SIG-M5 treated with dmso at 0.1 percent for 504 hours (cell line): ENCODE results near the gene HHAT.

Source experiments
- DNase-seq: peaks from one replicate; lab custom pipeline; 2025; ENCODE audit not compliant: unreplicated experiment; lab: John Stamatoyannopoulos, UW

The HHAT gene

GRCh38 chr1:210328746-210329503 is at the start of gene HHAT:
Gene HHAT, plus strand, starts transcription at chr1:210328902. Its CDS starts 20,074 bp downstream, at chr1:210348976.
- peak; percentile 83 for DNase-seq

GRCh38 chr1:210280221-210280620 is 48.5 kb upstream of the HHAT start:
- no peak for DNase-seq

- DNase-seq = no peak
Measured at GRCh38 chr1:210288116-210288515, 40.6 kb upstream of the HHAT start.

DNA sequence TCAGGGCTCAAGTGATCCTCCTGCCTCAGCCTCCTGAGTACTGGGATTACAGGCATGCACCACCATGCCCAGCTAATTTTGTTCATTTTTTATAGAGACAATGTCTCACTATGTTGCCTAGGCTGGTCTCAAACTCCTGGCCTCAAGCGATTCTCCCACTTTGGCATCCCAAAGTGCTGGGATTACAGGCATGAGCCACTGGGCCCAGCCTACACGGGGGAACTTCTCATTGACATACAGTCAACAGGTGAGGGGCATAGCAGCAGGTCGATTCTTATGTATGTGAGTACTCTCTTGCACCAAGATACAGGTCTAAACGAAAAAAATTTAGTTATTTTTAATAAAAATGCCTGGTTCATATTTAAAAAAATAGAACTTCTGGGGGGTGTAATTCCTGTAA is 39.5 kb upstream of the HHAT start:
- no peak for DNase-seq

- DNase-seq = no peak
Measured at GRCh38 chr1:210291081-210291764, 37.5 kb upstream of the HHAT start.

DNA sequence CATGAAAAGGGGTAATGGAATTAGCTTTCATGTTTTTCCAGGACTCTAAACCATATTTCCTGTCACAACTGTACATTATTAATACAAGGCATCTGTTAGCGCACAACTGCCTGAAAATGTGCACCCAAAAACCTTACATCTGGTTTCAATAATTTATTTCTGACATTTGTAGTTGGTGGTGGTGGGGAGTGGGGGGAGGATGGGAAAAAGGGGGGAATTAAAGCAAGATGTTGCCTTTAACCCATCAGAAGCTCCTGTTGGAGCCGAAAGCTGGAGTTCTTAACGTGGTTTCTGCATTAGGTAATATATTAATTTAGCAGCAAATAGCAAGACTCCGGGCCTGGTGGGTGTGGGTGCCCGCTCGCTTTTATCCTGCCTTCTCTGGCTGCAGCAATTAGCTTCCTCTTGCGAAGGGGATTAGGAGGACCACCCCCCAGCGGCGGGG is 36.9 kb upstream of the HHAT start:
- no peak for DNase-seq

- no peak for DNase-seq
Measured at GRCh38 chr1:210292231-210292871, 36.4 kb upstream of the HHAT start.

- DNase-seq = no peak
Measured at GRCh38 chr1:210293171-210293607, 35.5 kb upstream of the HHAT start.

DNA sequence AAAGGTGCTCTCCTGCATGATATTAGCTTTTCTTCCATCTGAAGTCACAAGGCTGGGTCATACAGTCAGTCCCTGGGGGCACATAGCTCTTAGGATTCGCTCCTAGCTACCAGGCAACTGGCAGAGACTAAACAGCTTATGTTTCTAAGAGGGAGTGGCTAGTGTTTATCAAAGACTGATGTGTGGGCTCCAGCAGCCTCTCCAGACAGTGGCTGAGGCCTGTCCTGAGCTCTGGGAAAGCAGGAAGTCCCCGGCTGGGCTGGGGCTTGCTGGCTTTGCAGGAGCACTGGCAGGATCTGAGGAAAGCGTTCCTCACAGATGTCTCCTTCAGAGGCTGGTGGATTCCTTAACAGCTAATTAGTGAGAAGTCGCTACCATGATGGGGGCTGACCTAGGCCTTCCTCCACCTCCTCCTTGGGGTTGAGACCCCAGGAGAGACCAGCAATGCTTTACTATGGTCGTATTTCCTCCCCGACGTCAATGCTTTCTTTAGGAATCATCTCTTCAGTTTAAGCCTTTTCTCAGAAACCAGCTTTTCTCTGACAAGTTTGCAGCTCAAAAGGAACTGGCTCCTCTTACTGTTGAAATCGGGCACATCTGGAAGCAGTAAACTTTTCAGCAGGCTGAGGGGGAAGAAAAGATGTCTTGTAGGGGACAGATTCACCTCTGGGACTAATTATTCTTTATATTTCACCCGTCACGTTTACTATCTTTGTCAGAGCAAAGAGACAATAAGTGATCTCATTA is 33.5 kb upstream of the HHAT start:
- no peak for DNase-seq

GRCh38 chr1:210296682-210297081 is 32.0 kb upstream of the HHAT start:
- DNase-seq = no peak

- DNase-seq = no peak
Measured at GRCh38 chr1:210298296-210298695, 30.4 kb upstream of the HHAT start.

- DNase-seq = no peak
Measured at GRCh38 chr1:210298936-210299335, 29.8 kb upstream of the HHAT start.

DNA sequence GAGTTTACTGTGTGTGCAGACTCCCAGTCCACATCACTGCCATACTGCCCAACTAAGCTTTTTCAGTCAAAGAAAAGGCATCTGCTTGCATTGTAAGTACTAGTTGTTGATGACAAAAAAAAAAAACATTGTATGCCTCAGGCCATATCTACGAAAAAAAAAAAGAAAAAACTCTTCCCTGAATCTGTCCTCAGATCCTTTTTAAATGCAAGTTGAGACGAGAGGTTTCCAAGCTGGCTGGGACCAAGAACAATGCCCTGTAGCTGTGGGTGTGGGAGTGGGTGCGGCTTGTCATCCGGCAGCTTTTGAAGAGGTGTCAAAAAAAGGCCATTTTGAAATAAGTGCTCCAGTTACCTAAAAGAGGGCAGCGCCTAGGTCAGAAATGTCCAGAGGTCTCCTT is 29.2 kb upstream of the HHAT start:
- no peak for DNase-seq

DNA sequence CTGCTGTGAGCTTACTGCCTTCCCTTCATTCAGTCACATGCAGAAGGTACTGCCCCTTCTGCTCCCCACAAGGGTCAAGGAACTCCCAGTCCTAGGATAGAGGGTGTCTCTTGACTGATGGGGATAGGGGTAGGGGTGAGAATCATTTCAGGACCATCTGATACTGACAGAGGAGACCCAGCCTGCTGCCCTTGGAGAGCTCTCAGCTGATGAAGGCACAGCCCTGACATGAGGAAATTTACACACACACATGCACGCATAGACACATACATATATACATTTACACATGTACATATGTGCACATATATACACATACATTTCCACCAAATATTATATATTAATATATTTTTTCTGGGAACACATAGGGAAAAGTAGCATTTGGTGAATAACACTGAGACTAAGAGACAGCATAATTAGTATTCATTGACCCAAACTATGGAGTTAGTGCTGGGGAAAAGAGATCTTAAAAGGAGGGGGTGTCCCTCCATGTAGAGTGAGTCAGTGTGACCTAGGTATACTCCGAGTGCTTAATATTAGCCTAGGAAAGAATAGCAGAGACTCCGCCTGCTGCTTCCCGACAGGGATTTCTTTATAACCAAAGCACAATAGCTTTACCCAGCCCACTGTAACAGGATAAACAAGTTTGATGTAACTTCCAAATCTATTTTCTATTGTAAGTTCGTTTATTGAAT is 27.6 kb upstream of the HHAT start:
- no peak for DNase-seq

GRCh38 chr1:210301615-210302000 is 27.1 kb upstream of the HHAT start:
- no peak for DNase-seq

DNA sequence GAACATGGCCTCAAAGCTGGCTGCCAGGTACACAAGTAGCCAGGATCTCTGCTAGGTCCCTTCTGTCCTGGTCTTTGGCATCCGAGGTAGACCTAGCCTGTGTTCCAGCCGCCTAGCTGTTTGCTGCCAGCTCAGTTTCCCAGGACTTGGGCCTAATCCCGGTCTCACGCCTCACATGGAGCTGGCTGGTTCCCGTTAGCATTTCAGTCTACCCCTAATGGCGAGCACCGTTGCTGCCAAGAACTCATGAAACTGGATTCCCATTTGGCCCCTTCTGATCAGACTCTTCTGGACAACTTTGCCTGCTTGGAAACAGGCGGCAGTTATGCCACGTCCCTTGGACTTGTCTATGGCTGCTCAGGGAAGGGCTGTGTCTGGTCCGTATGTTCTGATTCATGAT is 26.2 kb upstream of the HHAT start:
- DNase-seq = no peak

- DNase-seq = no peak
Measured at GRCh38 chr1:210303391-210303790, 25.3 kb upstream of the HHAT start.

- DNase-seq = no peak
Measured at GRCh38 chr1:210310562-210311153, 18.0 kb upstream of the HHAT start.

DNA sequence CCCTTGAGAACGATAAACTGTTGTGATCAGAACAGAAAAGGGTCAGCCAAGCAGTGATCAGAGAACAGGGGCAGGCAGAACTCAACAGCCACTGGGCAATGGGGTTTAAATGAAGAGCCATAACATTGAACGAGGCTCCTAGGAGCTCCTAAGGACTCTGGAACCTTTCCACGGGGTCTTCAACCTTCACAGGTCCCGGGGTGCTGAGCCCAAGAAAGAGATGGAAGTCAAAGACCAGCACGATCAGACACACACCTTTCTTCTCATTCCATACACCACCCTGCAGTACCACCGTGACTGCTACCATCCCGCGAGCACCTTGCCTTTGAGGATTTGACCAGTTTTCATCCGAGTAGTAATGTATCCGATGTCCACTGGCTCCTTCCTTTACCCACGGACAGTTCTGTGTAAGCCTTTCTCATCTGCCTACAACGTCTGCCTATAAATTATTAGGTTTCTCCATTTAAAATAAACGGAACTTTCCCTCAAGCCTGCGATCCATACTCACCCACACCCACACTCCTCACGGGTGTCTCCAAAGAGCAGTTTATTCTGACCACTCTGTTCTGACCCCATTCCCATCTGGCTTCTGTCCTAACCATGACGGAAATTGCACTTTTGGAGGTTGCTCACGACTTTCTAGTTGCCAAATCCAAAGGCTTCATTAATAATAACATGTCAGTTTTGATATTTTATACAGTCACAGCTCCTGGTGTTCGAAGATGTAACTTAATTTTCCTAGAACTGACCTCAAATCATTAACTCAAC is 16.8 kb upstream of the HHAT start:
- DNase-seq = no peak
